HEK293 (cell line): Measurements from ENCODE around the gene HES5.

Experiments used
- CTCF ChIA-PET: fragments of 350-600 bp; formaldehyde crosslinking; extraction: SDS; loops from one replicate; lab custom pipeline; 2021; ENCODE audit warnings: antibody characterized with exemption; lab: Yijun Ruan, JAX
- POLR2A ChIA-PET: fragments of 300-600 bp; formaldehyde crosslinking; extraction: SDS; loops from one replicate; lab custom pipeline; 2020; ENCODE audit warnings: antibody characterized with exemption, inconsistent platforms; lab: Yijun Ruan, JAX
- H3K27ac ChIP-seq: fragments of 200-500 bp; sonication (Bioruptor generic); 2 replicates; pipeline ENCODE4 v1.5.1; 2014; ENCODE audit warnings: low read depth, low read length, control low read depth, inconsistent platforms; ENCODE audit errors: extremely low read depth
- H3K36me3 ChIP-seq, 2 experiments: fragments of 200-500 bp in 1 of 2; sonication (Bioruptor generic) in 1 of 2; 1 replicate in 1 of 2; 2 replicates in 1 of 2; pipeline ENCODE4 v1.5.1; 2014 to 2017; ENCODE audit warnings: inconsistent platforms in 2 of 2, low read length in 2 of 2; ENCODE audit not compliant: control insufficient read depth in 2 of 2, insufficient read depth in 1 of 2
- H3K4me1 ChIP-seq: fragments of 200-500 bp; sonication (Bioruptor generic); 2 replicates; pipeline ENCODE4 v1.5.1; 2014; ENCODE audit warnings: mild to moderate bottlenecking, low read length, inconsistent platforms; ENCODE audit not compliant: control insufficient read depth, insufficient read depth
- H3K4me3 ChIP-seq: 2 replicates; pipeline ENCODE4 v1.5.1; 2011; ENCODE audit warnings: low read depth, mild to moderate bottlenecking, control low read depth, low read length, moderate library complexity
- H3K9me3 ChIP-seq: fragments of 200-500 bp; sonication (Bioruptor generic); 2 replicates; pipeline ENCODE4 v1.5.1; 2014; ENCODE audit warnings: low read depth, low read length, inconsistent platforms; ENCODE audit not compliant: control insufficient read depth, insufficient read depth
- EGR2 ChIP-seq: fragments of 450-650 bp; formaldehyde crosslinking; IDR thresholded peaks from 2 replicates; pipeline ENCODE4 v1.5.1; 2016; ENCODE audit warnings: low read depth, missing biosample characterization, missing genetic modification characterization
- GLIS1 ChIP-seq: fragments of 450-650 bp; formaldehyde crosslinking; IDR thresholded peaks from 2 replicates; pipeline ENCODE4 v1.5.1; 2016; ENCODE audit warnings: missing biosample characterization, missing genetic modification characterization
- GLIS2 ChIP-seq: fragments of 450-650 bp; formaldehyde crosslinking; IDR thresholded peaks from 2 replicates; pipeline ENCODE4 v1.5.1; 2016; ENCODE audit warnings: missing biosample characterization, missing genetic modification characterization
- KLF7 ChIP-seq: fragments of 450-650 bp; formaldehyde crosslinking; IDR thresholded peaks from 2 replicates; pipeline ENCODE4 v1.5.1; 2016; ENCODE audit warnings: missing biosample characterization, missing genetic modification characterization, borderline replicate concordance
- ZBTB49 ChIP-seq: fragments of 450-650 bp; formaldehyde crosslinking; IDR thresholded peaks from 2 replicates; pipeline ENCODE4 v1.5.1; 2016; ENCODE audit warnings: missing biosample characterization, missing genetic modification characterization, low read depth
- ZBTB7A ChIP-seq: fragments of 450-650 bp; formaldehyde crosslinking; IDR thresholded peaks from 2 replicates; pipeline ENCODE4 v1.5.1; 2016; ENCODE audit warnings: low read depth, missing biosample characterization, missing genetic modification characterization
- ZBTB8A ChIP-seq: fragments of 450-650 bp; formaldehyde crosslinking; IDR thresholded peaks from 2 replicates; pipeline ENCODE4 v1.5.1; 2016; ENCODE audit warnings: missing biosample characterization, missing genetic modification characterization
- ZFHX2 ChIP-seq: fragments of 450-650 bp; formaldehyde crosslinking; conservative IDR thresholded peaks from 2 replicates; pipeline ENCODE4 v1.5.1; 2016; ENCODE audit warnings: missing biosample characterization, missing genetic modification characterization
- ZNF16 ChIP-seq: fragments of 450-650 bp; formaldehyde crosslinking; IDR thresholded peaks from 2 replicates; pipeline ENCODE4 v1.5.1; 2016; ENCODE audit warnings: low read depth, missing biosample characterization, missing genetic modification characterization
- ZNF311 ChIP-seq: fragments of 450-650 bp; formaldehyde crosslinking; IDR thresholded peaks from 2 replicates; pipeline ENCODE4 v1.5.1; 2017; ENCODE audit warnings: missing biosample characterization, missing genetic modification characterization, borderline replicate concordance
- ZNF514 ChIP-seq: fragments of 450-650 bp; formaldehyde crosslinking; IDR thresholded peaks from 2 replicates; pipeline ENCODE4 v1.5.1; 2016; ENCODE audit warnings: missing biosample characterization, missing genetic modification characterization
- ZNF521 ChIP-seq: fragments of 450-650 bp; formaldehyde crosslinking; IDR thresholded peaks from 2 replicates; pipeline ENCODE4 v1.5.1; 2017; ENCODE audit warnings: missing biosample characterization, mild to moderate bottlenecking, missing genetic modification characterization
- TF ChIP-seq, protein P1 (sequence below): fragments of 450-650 bp; formaldehyde crosslinking; IDR thresholded peaks from 2 replicates; pipeline ENCODE4 v1.5.1; 2016; ENCODE audit warnings: missing biosample characterization, missing genetic modification characterization
- TF ChIP-seq, protein P2 (sequence below): fragments of 450-650 bp; formaldehyde crosslinking; IDR thresholded peaks from 2 replicates; pipeline ENCODE4 v1.5.1; 2016; ENCODE audit warnings: missing biosample characterization, missing genetic modification characterization
- TF ChIP-seq, protein P3 (sequence below): fragments of 450-650 bp; formaldehyde crosslinking; IDR thresholded peaks from 2 replicates; pipeline ENCODE4 v1.5.1; 2016; ENCODE audit warnings: missing biosample characterization, missing genetic modification characterization

Gene HES5

DNA sequence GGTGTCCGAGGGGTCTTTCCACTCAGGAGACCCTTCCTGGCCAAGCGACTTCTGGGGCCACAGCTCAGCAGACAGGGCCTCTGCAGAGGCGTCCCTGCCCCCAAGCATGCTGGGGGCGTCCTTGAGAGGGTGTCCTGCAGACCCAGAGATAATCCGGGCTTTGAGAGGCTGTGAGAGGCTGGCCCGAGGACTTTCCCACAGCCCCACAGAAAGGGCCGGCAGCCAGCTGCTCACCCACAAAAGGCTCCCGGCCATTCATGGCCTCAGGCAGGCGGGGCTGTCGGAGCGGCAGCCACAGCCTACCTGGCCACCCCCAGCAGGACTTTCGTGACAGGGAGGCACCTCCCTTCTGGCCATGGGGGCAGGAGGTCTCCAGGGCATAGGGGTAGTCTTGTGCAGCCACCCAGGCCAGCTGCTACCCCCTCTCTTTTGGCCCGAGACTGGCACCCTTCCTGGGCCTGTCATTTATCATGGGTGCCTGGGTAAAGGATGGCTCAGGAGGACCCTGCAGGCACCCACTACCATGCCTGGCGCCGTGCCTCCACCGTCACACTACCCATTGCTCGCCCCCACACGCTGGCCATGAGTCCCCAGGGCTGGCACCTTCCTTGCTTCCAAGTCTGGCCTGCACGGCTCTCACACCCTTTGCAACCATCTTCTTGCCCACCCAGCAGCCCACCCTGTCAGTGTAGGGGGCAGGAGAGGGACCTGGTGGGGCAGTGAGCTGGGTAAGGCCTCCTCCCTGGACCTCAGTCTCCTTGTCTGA is 15.0 kb upstream of the HES5 start:
- H3K36me3 ChIP-seq: no peaks in the 10 kb centered on the region
- CTCF ChIA-PET: interaction anchor here (0.6 to 3.8 kb wide), 2 partner anchors 130 to 138 kb away, joined by 3 to 31 read pairs; no protein-coding TSS in a partner anchor
- H3K9me3 ChIP-seq: no peaks in the 10 kb centered on the region
- TF ChIP-seq EGR2 (peak; percentile 52), ZNF16 (tag by site-specific recombination) (no peak), ZBTB8A (tag by site-specific recombination) (0 out of 2 replicates have a peak, but pooled peaks have one; percentile 30), GLIS2 (peak; percentile 45; the same call in 1 of the 2 replicates), ZBTB7A (tag by site-specific recombination) (no peak), ZNF514 (tag by site-specific recombination) (no peak), ZNF311 (tag by site-specific recombination) (no peak), ZNF521 (no peak), ZFHX2 (tag by site-specific recombination) (peak; percentile 49; the same call in 1 of the 2 replicates)
- TF ChIP-seq, protein P1, sequence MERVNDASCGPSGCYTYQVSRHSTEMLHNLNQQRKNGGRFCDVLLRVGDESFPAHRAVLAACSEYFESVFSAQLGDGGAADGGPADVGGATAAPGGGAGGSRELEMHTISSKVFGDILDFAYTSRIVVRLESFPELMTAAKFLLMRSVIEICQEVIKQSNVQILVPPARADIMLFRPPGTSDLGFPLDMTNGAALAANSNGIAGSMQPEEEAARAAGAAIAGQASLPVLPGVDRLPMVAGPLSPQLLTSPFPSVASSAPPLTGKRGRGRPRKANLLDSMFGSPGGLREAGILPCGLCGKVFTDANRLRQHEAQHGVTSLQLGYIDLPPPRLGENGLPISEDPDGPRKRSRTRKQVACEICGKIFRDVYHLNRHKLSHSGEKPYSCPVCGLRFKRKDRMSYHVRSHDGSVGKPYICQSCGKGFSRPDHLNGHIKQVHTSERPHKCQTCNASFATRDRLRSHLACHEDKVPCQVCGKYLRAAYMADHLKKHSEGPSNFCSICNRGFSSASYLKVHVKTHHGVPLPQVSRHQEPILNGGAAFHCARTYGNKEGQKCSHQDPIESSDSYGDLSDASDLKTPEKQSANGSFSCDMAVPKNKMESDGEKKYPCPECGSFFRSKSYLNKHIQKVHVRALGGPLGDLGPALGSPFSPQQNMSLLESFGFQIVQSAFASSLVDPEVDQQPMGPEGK (tag by site-specific recombination): 0 out of 2 replicates have a peak, but pooled peaks have one; percentile 3
- TF ChIP-seq, protein P2, sequence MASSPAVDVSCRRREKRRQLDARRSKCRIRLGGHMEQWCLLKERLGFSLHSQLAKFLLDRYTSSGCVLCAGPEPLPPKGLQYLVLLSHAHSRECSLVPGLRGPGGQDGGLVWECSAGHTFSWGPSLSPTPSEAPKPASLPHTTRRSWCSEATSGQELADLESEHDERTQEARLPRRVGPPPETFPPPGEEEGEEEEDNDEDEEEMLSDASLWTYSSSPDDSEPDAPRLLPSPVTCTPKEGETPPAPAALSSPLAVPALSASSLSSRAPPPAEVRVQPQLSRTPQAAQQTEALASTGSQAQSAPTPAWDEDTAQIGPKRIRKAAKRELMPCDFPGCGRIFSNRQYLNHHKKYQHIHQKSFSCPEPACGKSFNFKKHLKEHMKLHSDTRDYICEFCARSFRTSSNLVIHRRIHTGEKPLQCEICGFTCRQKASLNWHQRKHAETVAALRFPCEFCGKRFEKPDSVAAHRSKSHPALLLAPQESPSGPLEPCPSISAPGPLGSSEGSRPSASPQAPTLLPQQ: no peak
- TF ChIP-seq, protein P3, sequence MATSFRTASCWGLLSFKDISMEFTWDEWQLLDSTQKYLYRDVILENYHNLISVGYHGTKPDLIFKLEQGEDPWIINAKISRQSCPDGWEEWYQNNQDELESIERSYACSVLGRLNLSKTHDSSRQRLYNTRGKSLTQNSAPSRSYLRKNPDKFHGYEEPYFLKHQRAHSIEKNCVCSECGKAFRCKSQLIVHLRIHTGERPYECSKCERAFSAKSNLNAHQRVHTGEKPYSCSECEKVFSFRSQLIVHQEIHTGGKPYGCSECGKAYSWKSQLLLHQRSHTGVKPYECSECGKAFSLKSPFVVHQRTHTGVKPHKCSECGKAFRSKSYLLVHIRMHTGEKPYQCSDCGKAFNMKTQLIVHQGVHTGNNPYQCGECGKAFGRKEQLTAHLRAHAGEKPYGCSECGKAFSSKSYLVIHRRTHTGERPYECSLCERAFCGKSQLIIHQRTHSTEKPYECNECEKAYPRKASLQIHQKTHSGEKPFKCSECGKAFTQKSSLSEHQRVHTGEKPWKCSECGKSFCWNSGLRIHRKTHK (tag by site-specific recombination): no peak
- no peak overlapping the region for H3K4me3 ChIP-seq
- POLR2A ChIA-PET: interaction anchor here (0.7 to 2.9 kb wide), 8 partner anchors 19 to 140 kb away, joined by 3 to 33 read pairs (median 4); partner anchors contain the start of gene PANK4
- H3K27ac ChIP-seq: no peak overlapping the region
- peaks cover 6% of the 10 kb centered on the region for H3K4me1 ChIP-seq

GRCh38 chr1:2544093-2544874 is 14.2 kb upstream of the HES5 start:
- ChIA-PET CTCF (no interaction called here), POLR2A (interaction anchor here (0.5 to 1.4 kb wide), 3 partner anchors 9 to 99 kb away, joined by 3 to 8 read pairs (median 4); partner anchors contain the start of gene PANK4)
- H3K9me3 ChIP-seq: no peaks in the 10 kb centered on the region
- H3K4me3 ChIP-seq: no peak overlapping the region
- no peak overlapping the region for H3K27ac ChIP-seq
- TF ChIP-seq ZBTB49 (tag by site-specific recombination) (no peak), KLF7 (tag by site-specific recombination) (no peak), GLIS1 (tag by site-specific recombination) (peak; percentile 43; the same call in 1 of the 2 replicates)
- TF ChIP-seq, protein P1 (tag by site-specific recombination): 0 out of 2 replicates have a peak, but pooled peaks have one; percentile 6
- H3K36me3 ChIP-seq: no peaks in the 10 kb centered on the region
- peaks cover 6% of the 10 kb centered on the region for H3K4me1 ChIP-seq
